HL-60 (cell line): ENCODE results near the gene PLRG1.

Source experiments
- GABPA ChIP-seq: IDR thresholded peaks from 2 replicates; pipeline ENCODE4 v1.6.1; 2012; ENCODE audit warnings: low read depth
- POLR2AphosphoS5 ChIP-seq: IDR thresholded peaks from 2 replicates; pipeline ENCODE4 v1.6.1; 2012; ENCODE audit warnings: low read depth
- SPI1 ChIP-seq: IDR thresholded peaks from 2 replicates; pipeline ENCODE4 v1.6.1; 2012; ENCODE audit warnings: low read depth, mild to moderate bottlenecking, borderline replicate concordance
- TF ChIP-seq, protein P1 (sequence below): IDR thresholded peaks from one replicate; pipeline ENCODE4 v1.5.1; 2011; ENCODE audit warnings: low read length, control low read depth, inconsistent platforms; ENCODE audit not compliant: insufficient read depth
- TF ChIP-seq, protein P2 (sequence below): IDR thresholded peaks from 2 replicates; pipeline ENCODE4 v1.6.1; 2012; ENCODE audit warnings: low read depth; ENCODE audit not compliant: insufficient replicate concordance

DNA sequence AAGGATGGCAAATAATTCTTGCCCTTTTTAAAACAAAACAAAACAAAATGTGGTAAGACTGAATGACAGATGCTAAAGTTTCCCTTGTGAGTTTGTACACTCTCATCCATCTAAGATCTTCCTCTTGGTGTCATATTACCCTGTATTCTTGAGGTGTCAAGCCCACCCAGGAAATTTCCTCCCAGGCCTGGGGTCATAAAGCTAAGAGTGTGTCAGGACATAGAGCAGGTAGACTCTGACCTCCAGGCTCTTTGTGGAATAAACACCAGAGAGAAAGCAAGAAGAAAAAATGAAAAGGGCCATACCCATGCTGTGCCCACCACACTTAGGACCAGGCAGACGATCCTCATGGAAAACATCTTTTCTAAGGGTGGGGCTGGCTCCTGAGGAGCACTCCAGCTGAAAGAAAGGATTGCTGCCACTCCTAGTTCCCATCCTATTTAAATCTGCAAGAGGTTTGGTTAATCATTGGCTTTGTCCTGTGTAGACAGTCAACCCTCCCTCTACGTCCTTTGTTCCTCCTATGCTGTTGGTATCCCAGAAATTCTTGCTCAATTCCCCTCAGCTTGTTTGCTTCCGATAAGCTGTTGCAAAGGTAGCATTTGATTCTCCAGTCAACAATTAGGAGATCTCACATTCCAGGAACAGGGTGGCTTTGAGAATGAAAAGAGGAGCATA is 40.3 kb upstream of the PLRG1 start, which contains the start of gene FGA:
- TF ChIP-seq, protein P1, sequence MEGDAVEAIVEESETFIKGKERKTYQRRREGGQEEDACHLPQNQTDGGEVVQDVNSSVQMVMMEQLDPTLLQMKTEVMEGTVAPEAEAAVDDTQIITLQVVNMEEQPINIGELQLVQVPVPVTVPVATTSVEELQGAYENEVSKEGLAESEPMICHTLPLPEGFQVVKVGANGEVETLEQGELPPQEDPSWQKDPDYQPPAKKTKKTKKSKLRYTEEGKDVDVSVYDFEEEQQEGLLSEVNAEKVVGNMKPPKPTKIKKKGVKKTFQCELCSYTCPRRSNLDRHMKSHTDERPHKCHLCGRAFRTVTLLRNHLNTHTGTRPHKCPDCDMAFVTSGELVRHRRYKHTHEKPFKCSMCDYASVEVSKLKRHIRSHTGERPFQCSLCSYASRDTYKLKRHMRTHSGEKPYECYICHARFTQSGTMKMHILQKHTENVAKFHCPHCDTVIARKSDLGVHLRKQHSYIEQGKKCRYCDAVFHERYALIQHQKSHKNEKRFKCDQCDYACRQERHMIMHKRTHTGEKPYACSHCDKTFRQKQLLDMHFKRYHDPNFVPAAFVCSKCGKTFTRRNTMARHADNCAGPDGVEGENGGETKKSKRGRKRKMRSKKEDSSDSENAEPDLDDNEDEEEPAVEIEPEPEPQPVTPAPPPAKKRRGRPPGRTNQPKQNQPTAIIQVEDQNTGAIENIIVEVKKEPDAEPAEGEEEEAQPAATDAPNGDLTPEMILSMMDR, result no peak
- TF ChIP-seq, protein P2, sequence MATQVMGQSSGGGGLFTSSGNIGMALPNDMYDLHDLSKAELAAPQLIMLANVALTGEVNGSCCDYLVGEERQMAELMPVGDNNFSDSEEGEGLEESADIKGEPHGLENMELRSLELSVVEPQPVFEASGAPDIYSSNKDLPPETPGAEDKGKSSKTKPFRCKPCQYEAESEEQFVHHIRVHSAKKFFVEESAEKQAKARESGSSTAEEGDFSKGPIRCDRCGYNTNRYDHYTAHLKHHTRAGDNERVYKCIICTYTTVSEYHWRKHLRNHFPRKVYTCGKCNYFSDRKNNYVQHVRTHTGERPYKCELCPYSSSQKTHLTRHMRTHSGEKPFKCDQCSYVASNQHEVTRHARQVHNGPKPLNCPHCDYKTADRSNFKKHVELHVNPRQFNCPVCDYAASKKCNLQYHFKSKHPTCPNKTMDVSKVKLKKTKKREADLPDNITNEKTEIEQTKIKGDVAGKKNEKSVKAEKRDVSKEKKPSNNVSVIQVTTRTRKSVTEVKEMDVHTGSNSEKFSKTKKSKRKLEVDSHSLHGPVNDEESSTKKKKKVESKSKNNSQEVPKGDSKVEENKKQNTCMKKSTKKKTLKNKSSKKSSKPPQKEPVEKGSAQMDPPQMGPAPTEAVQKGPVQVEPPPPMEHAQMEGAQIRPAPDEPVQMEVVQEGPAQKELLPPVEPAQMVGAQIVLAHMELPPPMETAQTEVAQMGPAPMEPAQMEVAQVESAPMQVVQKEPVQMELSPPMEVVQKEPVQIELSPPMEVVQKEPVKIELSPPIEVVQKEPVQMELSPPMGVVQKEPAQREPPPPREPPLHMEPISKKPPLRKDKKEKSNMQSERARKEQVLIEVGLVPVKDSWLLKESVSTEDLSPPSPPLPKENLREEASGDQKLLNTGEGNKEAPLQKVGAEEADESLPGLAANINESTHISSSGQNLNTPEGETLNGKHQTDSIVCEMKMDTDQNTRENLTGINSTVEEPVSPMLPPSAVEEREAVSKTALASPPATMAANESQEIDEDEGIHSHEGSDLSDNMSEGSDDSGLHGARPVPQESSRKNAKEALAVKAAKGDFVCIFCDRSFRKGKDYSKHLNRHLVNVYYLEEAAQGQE, result no peak
- no peak for TF ChIP-seq POLR2AphosphoS5
- TF ChIP-seq GABPA, result no peak
- no peak for TF ChIP-seq SPI1
